ENCODE data around the gene B3GNT9.

Gene B3GNT9

DNA sequence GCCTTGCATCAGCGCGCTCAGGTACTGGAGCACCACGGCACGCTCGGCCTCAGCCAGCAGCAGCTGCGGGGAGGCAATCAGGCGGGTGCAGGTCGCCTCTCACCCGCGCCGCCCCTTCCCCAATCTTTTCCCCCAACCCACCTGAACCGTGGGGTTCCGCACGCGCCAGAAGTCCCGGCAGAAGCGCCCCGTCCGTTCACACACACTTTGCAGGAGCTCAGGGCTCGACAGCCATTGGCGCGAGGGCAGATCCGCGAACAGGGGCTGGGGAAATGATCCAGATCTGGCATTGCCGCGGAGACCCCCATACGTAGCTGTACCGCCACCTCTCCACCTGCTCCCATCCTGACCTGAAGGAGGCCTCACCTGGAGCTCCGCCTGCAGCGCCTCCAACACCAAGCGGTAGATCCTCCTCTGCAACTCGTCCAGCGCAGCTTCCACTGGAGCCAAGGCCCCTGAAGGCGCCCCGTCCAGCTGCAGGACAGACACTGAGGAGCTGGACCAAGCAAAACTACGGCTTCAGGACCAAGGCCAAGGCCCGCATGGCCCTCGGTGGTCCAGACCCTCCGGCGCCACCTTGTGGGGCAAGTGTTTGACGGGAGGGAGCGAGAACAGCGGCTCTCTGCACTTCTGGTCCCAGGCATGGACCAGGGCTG is 34.3 kb upstream of the B3GNT9 start:
- DNase-seq = peak; percentile 84

DNA sequence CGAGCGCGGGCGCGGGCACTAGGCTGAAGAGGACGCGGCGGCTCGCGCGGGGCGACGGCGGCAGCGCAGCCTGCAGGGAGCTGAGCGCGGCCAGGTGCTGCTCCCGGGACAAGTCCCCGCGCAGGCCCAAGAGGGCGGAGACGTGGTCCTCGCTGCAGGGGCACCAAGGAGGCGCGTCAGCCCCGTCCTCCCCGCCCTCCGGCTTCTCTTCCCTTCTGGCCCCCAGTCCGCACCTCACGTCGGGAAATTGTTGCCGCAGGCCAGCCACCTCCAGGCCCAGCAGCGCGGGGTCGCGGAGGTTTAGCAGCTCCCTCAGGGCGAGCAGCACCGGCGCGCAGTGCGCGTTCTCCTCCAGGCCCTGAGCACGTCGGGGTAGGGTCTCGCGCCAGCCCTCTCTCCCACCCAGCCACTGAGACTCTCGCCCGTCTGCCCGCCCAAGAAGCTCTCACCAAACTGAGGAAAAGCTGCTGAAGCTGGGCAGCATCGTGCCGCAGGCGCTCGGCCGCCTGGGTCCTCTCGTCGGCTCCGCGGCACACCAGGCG is 33.7 kb upstream of the B3GNT9 start:
- no peak for DNase-seq

DNA sequence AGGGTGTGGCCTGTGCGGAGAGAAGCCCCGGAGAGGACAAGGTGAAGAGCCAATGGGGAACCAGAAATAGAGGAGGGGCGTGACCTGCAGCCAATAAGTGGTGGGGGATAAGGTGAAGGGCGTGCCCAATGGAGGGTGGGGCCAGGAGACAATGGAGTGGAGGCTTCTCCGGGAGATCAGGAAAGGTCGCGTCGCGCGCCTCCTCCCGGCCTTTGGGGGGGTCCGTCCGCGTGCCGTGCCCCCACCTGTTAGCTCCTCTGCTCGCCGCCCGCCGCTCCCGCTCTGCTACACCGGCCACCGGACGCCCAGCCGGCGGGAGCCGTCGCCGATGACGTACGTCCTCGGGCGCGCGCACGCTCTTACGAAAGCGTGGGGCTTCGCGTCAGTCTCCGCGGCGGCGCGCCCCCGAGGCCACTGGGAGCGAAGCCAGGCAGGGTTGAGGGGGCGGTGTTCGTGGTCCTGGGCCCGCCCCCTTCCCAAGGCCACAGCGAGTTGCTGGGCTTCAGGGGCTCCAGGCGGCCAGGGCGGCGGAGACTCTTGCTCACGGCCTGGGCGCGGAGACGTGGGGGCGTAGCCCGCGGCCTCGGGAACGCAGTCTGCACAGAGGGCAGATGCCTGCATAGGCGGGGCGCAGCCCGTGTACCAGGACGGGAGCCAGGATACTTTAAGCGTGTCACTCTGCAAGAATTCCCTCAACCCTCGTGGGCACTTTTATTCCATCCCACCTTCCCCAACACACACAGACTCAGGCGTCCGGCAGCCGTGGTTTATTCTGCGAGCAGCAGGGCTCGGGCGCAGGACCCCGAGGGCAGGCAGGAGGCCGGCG is 33.0 kb upstream of the B3GNT9 start, which contains the start of gene MATCAP1:
TSS of gene MATCAP1 (minus strand) at position 337 of the 826 bp plus-strand sequence. CDS start 3,353 bp downstream, outside the sequence.
- peak; percentile 97 for DNase-seq

DNA sequence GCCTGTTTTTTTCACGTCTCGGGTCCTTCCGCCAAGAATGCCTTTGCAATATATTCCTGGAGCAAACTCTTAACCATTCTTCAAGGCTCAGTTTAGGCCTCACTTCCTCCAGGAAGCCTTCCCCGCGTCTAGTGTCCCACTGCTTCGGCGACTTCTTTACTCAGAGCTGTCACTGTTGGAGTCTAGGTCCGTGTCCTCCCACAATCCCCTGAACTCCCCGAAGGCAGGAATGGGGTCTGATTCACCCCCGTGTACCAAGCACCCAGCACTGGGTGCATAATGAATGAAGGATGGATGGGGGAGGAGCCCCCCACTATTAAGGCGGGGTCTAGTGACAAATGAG is 32.5 kb upstream of the B3GNT9 start:
- no peak for DNase-seq

DNA sequence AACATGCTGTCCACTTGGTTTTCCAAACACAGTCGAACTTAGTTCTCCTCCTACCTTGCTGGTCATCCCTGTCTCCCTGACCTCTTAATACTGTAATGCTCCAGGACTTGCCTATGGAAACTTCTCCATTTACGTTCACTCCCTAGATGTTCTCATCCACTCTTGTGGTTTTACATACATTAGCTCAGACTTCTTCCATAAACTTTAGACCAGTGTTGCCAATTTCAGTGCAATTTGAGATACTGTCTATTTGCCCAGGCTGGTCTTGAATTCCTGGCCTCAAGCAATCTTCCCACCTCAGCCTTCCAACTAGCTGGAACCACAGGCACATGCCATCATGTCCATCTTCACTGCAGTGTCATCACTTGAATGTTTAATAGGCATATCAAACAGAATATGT is 31.5 kb upstream of the B3GNT9 start:
- no peak for DNase-seq

DNA sequence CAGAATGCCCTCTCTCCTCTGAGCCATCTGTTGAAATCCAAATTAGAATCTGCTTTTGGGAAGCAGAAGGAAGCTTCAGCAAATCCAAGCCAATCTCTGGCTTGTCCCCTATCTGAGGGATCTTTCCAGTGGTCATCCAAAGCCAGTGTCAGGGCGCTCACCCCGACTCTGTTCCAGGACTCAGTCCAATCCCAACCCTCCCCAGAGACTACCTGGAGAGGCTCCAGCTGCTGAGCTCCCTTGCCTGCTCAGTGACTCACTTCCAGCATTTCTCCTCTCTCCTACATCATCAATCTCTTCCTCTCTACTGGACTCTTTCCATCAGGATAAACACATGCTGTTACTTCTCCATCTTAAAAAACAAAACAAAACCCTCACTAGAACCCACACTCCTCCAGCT is 30.5 kb upstream of the B3GNT9 start:
- DNase-seq = no peak

DNA sequence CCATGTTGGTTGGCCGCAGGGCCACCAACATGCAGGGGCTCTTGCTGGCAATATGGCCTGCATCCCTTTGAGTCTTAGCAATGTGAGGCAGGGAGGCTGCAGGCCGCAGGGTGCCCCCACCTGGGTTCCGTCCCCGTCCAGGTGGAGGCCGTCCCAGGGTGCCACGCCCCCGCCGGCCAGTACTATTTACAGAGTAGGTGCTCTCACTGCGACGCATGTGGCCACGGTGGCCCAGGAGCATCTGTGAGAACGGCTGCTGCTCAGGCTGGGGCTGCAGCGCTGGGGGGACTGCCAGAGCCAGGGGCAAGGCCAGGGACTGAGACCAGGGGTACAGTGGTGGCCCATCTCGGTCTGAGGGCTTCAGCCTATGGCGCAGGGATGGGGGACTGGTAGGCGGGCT is 29.4 kb upstream of the B3GNT9 start:
- DNase-seq = no peak

DNA sequence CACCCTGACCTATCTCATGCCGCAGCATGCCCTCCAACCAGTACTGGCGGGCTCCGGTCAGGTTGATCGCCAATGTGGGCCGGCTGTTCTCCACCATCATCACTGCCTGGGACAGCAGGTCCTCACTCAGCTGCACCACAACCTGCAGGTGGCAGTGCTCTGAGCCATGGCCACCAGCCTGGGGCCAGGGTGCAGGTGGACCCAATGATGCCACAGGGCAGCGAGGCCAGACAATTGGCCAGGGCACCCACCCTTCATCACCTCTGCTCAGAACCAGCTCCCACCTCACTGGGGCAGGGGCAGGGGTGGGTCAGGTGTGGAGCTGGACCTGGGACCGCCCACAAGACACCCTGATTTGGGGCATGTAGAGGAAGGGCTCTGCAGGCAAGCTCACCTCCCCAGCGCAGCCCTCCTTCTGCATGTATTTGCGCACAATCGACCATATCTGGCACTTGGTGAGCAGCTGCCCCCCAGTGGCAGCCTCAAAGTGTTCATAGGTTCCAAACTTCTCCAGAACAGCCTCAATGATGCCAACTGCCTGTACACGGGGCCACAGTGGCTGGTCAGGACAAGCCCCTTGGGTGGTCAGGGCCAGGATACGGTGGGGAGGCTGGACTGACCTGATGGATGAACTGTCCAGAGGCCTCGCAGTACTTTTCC is 28.8 kb upstream of the B3GNT9 start:
- DNase-seq = no peak

DNA sequence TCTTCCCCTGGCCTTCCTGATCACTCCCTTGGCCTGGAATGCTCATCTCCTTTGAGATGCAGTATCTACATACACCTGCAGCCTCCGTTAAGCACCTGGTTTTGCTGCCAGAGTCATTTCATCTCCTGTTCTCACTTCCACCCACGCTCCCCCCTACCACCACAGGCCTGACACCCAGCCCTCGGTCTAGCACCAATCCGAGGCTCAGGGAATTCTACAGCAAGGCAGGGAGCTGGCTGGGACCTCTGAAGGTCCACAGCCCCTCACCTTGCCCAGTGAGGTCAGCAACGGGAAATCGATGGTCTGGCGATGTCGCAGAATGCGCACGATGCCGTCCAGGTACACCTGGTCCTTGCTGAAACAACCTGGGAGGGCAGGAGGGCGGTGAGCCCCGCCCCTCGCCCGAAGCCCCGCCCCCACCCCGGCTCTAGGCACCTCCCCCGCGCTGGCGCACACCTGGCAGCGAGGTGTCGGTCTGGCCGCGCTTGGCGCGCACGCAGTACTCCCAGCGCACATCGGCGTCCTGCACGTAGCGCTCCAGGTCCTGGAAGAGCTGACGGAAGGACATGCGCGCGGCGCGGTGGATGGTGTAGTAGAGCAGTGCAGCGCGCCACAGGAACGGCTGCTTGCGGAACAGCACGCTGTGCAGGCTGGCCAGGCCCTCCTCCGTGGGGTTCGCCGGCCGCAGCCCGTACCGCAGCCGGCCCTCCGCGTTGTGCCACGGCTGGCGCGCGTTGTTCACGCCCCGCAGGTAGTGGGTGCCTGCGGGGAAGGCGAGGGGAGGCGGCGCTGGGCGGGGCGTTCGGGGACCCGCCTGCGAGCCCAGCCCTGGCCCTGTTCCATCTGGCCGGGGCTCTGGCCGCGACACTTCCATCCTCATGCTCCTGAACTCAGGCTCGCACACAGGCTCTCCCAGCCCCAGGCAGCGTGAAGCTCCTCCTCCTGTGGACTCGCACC is 27.2 kb upstream of the B3GNT9 start:
- peak; percentile 63 to 76 for DNase-seq

DNA sequence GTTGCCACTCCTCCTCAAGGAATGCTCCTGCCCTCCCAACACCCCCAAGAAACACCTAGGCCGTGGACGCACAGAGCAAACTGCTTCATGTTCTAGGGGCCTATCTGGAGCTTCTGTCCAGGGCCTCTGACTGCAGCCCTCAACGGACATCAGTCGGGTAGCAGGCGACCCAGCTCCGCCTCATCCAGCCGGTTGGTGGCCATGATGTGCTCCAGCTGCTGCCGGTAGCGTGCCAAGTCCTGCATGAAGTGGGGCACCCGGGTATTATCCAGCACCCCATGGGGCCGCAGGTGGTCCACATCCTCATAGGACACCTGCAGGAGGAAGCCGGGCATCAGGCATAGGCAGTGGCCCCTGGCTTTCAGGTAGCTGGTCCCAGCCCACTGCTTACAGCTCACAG is 25.9 kb upstream of the B3GNT9 start:
- no peak for DNase-seq

DNA sequence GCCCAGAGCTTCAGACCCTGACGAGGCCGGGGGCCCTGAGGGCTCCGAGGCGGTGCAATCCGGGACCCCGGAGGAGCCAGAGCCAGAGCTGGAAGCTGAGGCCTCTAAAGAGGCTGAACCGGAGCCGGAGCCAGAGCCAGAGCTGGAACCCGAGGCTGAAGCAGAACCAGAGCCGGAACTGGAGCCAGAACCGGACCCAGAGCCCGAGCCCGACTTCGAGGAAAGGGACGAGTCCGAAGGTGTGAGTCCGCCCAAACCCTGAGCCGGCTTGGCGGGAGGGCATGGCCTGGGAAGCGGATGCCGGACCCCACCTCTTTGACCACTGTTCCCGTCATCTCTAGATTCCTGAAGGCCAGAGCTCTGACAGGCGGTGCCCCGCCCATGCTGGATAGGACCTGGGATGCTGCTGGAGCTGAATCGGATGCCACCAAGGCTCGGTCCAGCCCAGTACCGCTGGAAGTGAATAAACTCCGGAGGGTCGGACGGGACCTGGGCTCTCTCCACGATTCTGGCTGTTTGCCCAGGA is 24.0 kb upstream of the B3GNT9 start:
- DNase-seq = no peak

DNA sequence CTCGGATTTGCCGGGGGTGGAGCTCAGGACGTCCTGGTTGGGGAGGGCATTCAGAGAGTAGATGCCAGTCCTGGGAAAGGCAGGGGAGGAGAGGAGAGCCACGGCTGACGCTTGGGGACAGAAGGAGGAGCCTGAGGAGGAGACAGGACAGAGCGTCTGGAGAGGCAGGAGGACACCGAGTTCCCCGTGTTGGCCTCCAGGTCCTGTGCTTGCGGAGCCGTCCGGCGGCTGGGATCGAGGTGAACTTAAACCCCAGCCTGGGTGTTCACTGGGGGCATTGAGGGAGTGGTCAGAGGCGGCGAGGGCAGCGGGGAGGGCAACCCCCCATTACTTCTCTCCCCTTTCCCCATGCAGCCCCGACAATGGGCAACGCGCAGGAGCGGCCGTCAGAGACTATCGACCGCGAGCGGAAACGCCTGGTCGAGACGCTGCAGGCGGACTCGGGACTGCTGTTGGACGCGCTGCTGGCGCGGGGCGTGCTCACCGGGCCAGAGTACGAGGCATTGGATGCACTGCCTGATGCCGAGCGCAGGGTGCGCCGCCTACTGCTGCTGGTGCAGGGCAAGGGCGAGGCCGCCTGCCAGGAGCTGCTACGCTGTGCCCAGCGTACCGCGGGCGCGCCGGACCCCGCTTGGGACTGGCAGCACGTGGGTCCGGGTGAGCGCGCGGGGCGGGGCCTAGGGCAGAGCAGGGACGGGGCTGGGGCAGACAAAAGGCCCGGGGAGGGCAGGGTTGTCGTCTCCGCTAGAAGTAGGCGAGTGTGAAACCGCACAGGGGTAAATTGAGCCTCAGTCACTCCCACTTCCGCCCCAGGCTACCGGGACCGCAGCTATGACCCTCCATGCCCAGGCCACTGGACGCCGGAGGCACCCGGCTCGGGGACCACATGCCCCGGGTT is 23.3 kb upstream of the B3GNT9 start:
- DNase-seq = peak; percentile 75 to 76

DNA sequence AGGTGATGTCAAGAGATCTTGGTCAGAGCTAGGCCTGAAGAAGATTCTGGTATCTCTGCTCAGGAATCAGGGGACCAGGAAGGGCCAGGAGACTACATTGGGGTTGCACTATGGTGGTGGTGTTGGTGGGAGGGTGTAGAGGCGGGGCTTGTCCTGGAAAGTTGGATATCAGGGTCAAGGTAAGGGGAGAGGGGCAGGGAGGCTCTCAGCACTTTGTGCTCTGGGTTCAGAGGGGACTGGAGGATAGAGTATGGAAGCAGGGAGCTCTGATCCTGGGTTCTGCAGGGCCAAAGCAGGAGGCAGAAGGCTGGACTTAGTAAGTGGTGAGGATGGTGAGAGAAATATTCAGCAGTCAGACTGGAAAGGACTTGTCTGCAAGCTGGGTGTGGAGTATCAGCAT is 22.5 kb upstream of the B3GNT9 start:
- DNase-seq = no peak

DNA sequence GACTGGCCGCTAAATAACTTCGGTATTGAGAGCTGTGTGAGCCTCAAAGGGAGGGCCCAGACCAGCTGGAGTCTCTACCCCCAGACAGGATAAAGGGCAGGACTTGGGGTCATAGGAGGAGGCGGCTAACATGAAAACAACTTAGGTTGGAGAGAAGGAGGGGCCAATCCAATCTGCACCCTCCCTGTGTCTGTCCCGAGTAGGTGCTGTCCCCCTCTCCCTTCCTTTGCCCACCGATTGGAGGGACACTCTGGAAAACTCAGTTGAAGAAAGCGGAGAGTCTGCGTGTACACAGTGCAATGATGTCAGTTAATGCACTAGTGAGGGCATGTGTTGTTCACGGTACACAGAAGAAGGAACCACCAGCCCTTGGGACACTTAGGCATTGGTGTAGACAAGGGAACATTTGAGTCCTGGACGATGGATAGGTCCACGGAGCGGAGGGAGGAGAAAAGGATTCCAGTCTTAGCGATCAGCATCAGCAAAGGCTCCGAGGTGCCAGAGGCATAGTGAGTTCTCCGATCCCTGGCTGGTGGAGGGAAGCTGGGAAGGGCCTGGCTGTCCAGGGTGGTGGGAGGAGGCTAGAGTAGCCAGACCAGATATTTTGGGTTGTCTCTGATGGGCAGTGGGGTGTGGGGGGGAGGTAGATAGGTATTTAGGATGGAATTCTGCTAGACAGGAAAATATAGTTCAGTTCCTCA is 20.3 kb upstream of the B3GNT9 start:
- no peak for DNase-seq

DNA sequence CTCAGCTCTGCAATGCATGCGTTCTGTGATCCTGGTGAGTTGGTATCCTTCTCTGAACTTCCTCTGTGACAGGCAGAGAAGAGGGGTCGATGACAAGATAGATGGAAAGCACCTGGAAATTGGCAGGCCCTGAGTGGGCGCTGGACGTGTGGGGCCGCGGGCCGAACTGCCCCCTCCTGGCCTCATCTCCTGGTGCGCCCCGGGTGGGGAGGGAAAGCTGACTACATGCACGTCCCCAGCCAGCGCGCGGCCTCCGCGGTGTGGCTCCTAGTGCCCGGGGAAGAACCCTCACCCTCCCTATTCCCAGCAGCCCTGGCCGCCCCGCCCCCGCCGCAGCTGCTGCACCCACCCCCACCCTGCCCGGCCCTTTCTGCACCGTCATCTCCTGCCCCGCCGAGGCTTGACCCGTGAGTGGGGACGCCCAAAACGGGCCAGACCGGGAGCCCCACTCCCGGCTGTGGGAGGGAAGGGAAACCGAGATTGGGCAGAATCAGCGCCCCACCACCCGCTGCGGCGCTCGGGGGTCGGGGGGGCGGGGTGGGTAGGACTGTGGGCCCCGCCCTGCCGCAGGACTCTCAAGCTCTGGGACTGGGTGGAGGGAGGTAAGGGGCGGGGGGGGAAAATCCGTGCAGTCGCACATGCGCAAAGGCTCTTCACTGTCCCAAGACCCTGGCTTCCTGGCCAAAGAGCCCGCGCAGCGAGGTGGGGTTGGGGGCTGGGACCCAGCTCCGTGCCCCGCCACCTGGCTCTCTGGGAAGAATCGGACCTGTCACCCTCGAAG is 19.6 kb upstream of the B3GNT9 start, which contains the start of gene NOL3:
TSS of gene NOL3 (plus strand) at position 371 of the 781 bp plus-strand sequence.
- peak in 1 of 2 donors; percentile 43 for DNase-seq

DNA sequence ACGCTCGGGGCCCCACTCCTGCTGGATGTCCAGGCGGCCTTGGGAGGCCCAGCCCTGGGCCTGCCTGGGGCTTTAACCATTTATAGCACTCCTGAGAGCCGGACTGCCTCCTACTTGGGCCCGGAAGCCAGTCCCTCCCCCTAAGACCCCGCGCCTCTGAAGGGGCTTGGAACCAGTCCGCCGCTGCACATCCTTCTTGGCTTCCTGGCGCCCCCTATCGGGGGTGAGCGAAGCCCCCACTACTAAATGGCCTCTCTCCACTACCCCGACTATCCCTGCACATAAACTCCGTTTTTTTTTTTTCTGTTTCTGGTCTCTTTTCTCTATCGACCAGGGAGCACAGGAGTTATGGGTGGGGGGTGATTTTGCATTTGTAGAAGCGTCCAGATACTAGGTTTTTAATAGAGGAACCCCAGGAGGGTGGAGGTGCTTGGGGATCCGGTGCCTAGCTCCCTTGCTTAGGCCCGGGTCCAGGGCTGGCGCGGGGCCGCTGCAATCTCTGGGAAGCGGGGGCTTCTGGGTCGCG is 18.9 kb upstream of the B3GNT9 start:
- peak in 1 of 2 donors; percentile 44 for DNase-seq

DNA sequence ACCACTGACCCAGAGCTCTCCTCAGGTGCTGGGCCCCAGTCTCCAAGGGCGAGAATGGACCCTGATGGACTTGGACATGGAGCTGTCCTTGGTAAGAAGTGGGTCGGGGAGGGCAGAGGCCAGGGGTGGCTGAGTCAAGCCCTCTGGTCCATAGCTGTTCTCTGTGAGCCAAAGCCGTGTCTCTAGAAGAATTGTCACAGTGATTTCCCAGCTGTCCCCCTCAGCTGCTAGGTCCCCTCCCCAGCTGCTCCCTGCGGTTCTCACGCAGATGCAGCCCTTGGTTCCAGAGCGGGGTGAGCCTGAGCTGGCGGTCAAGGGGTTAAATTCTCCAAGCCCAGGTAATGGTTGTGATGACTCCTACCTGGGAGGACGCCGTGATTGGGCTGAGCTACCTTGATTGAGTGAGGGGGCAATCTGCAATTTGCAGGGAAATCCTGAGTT is 18.2 kb upstream of the B3GNT9 start:
- DNase-seq = no peak

DNA sequence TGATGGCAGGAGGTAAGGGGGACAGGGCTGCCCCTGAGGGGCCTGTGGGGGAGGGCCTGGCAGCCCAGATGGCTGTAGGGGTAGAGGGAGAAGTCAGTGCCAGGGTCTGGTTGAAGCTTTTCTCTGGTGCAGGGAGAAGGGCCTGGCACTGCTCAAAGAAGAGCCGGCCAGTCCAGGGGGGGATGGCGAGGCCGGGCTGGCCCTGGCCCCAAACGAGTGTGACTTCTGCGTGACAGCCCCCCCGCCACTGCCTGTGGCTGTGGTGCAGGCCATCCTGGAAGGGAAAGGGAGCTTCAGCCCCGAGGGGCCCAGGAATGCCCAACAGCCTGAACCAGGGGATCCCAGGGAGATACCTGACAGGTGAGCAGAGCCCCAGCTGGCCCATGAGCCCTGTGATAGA is 16.8 kb upstream of the B3GNT9 start:
- DNase-seq = no peak

DNA sequence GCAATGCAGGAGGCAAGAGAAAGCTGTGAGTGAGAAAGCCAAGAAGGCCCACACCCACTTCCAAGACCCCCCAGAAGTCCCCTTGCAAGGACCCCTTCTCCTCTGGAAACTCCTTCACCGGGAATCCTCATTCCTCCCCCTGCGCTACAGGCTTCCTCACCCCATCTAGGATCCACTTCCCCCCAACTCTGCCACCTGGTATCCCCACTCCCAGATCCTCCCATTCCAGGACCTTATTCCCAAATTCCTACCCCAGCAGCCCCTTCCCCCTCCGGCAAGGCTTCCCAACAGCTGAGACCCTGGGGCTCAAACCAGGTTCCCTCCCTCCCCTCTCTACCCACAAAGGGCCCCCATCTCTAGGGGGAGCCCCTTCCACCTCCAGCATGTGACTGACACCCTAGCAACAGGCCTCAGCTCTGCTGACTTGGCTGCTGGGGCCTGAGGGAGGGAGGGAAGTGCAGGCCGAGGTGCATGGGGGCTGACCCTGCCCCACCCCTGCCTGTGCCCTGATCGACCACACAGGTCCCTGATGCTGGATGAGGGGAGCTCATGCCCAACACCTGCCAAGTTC is 15.9 kb upstream of the B3GNT9 start:
- DNase-seq = no peak

All from CD4-positive, alpha-beta T cell treated with Interleukin-1 beta for 1 hour (primary cell).